ENCODE measurements around the gene SLC2A6.
A peak's percentile ranks its signal among the peaks of the same experiment; 100 is the strongest.

SLC2A6 gene

DNA sequence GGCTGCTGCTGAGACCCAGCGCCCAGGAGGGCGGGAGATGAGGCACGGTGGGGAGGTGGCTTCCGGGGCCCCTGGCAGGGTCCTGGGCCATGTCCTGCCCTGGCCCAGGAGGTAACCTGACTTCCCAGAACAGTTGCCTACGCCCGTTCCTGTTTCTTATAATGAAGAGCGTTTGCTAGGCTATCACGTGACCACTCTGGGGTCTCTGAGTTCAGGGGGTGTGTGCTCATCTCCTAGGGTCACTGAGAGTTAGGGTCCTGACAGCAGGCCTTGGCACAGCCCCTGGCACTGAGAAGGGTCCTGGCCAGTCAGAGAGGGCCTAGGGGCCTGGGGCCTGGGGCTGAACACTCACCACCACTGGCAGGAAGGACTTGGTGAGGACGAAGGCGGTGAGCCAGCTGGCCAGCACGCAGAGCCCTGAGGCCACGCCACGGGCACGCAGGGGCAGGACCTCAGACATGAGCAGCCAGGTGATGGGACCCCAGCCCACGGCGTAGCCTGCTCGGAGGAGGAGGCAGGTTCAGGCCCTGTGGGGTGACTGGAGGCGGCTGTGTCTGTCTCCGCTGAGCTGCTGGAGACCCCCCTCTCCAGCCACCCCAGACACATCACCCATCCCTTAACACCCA is 6.0 kb downstream of the SLC2A6 start:
- Mint-ChIP-seq H3K36me3 (ENCODE audit: insufficient read depth) (no peaks in the 10 kb centered on the region), H3K9me3 (no peaks in the 10 kb centered on the region), H3K27ac (peak overlapping the region in 1 of 2 donors; percentile 23), H3K4me1 (ENCODE audit: low read depth in 2 of 2) (peaks cover 0 to 4% of the 10 kb centered on the region in 2 donors), H3K4me3 (no peak overlapping the region), H3K27me3 (no peaks in the 10 kb centered on the region)
- DNase-seq (no peak), ATAC-seq (replicated peaks) (no peak)

DNA sequence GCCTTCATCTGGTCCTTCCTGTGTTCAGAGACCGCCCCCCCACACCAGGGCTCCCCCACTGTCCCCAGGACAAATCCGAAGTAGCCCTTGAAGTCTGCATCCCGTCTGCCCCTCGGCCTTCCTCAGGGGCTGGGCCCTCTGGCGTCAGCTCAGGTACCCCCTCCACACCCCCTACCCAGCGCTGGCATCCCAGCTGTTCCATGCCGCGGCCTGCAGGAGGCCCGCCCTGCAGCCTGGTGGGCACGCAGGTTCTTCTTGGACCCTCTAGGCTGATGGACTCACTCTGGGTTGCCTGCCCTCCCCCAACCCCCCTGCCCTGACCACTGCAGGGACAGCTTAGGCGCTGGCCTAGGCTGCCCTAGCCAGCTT is 6.6 kb downstream of the SLC2A6 start:
- Mint-ChIP-seq H3K27me3 (no peaks in the 10 kb centered on the region), H3K36me3 (ENCODE audit: insufficient read depth) (no peaks in the 10 kb centered on the region), H3K9me3 (no peaks in the 10 kb centered on the region), H3K27ac (no peak overlapping the region), H3K4me1 (ENCODE audit: low read depth in 2 of 2) (peaks cover 0 to 4% of the 10 kb centered on the region in 2 donors), H3K4me3 (no peak overlapping the region)
- ATAC-seq (replicated peaks) (no peak), DNase-seq (no peak)

DNA sequence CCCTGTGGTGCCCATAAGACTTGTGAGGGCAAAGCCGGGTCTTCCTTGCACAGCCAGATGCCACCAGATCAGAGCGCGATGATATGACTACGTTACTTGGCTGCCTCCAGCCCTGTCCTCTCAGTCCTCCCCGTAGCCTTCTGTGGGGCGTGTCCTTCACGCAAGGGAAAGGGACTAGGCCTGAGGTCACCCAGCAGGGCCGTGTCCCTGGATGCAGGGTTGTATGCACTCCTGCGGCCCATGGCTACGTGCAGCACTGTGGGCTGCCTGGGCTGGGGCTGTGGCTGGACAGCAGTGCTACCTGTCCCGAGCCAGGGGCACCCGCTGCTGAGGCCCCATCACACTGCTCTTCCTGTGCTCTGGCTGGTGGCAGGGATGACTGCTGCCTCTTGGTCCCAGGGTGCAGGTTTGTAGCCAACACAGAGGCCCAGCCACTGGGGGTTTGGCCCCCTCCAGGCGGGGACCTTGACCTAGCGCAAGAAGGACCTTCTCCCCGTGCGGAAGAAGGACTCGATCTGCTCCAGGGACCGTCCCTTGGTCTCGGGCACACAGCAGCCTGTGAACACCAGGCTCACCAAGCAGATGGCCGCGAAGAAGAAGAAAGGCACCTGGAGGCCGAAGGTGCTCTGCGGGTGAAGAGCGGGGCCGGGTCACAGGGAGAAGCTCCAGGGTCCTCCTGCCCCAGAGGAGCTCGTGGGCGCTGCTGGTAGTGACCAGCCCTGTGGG is 7.2 kb downstream of the SLC2A6 start:
- ATAC-seq (replicated peaks) (no peak), DNase-seq (no peak)
- Mint-ChIP-seq H3K4me3 (no peak overlapping the region), H3K4me1 (ENCODE audit: low read depth in 2 of 2) (peaks cover 0 to 4% of the 10 kb centered on the region in 2 donors), H3K27ac (peak overlapping the region in 1 of 2 donors; percentile 89), H3K36me3 (ENCODE audit: insufficient read depth) (no peaks in the 10 kb centered on the region), H3K27me3 (no peaks in the 10 kb centered on the region), H3K9me3 (no peaks in the 10 kb centered on the region)

DNA sequence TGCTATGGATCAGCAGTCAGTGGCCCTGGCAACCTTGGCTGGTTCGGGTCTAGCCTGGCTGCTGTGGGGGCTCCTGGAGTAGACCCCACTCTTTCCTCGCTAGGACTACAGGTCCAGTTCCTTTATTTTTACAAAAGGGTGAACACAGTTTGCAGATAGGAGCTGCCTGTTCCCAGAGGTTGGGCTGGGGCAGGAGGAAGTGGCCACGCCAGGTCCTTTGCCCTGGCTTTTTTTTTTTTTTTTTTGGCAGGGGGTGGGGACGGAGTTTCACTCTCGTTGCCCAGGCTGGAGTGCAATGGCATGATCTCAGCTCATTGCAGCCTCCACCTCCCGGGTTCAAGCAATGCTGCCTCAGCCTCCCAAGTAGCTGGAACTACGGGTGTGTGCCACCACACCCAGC is 7.9 kb downstream of the SLC2A6 start:
- peak overlapping the region in 1 of 2 donors; percentile 72 for H3K27ac Mint-ChIP-seq
- no peak overlapping the region for H3K4me3 Mint-ChIP-seq
- no peaks in the 10 kb centered on the region for H3K27me3 Mint-ChIP-seq
- DNase-seq = no peak
- H3K36me3 Mint-ChIP-seq (ENCODE audit: insufficient read depth) = no peaks in the 10 kb centered on the region
- no peak for ATAC-seq (replicated peaks)
- peaks cover 0 to 2% of the 10 kb centered on the region in 2 donors for H3K4me1 Mint-ChIP-seq (ENCODE audit: low read depth in 2 of 2)
- H3K9me3 Mint-ChIP-seq = no peaks in the 10 kb centered on the region

DNA sequence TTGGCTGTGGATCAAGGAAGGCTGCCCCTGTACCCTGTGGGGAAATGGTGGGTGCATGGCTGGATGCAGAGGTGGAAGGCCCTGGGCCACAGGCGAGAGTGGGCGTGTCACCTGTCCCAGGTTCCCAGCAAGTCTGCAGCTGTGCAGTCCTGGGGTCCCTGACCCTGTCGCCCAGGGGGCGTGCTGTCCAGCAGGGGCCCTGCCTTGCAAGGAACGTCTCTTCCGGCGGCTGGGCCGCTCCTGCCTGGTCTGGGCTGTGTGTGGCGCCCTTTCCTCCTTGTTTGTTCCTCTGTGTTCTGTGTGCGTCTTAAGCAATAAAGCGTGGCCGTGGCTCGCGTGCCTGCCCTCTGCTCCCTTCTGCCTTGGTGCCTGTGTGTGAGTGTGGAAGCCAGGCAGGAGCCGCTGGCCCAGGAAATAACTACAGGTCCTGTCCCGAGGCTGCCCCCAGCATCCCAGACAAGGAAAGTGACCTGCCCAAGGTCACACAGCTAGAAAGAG is 8.4 kb downstream of the SLC2A6 start:
- peak overlapping the region in 1 of 2 donors; percentile 72 for H3K27ac Mint-ChIP-seq
- H3K36me3 Mint-ChIP-seq (ENCODE audit: insufficient read depth) = no peaks in the 10 kb centered on the region
- ATAC-seq (replicated peaks) (no peak), DNase-seq (no peak)
- no peaks in the 10 kb centered on the region for H3K27me3 Mint-ChIP-seq
- H3K4me1 Mint-ChIP-seq (ENCODE audit: low read depth in 2 of 2) = peaks cover 0 to 2% of the 10 kb centered on the region in 2 donors
- H3K4me3 Mint-ChIP-seq = no peak overlapping the region
- H3K9me3 Mint-ChIP-seq = no peaks in the 10 kb centered on the region

DNA sequence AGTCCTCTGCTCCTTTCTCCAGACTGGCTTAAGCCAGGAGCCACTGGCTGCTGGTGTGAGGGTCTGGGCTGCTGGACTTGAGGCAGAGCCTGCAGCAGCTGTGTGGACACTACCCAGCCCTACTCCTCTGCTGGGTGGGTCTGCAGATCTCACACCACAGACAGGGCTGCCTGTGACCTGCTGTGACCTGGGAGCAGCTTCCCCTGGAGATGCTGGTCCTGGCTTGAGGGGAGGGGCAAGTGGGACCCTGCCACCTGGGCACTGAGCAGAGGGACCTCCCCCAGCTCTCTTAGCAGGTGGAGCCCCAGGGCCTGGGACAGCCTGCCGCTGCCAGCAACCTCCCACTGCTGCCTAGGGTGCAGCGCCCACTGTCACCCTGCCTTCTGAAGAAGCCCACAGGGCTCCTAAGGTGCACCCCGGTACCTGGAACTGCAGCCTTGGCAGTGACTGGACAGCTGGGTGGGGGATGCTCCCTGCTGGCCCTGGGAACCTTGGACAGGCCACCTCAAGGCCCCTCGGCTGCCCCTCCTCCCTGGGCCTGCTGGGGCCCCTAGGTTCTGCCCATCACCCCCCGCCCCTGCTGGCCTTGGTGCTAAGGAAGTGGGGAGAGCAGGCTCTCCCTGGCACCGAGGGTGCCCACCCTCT is 10.0 kb downstream of the SLC2A6 start:
- DNase-seq = no peak
- Mint-ChIP-seq H3K27me3 (no peaks in the 10 kb centered on the region), H3K27ac (no peak overlapping the region), H3K4me3 (no peak overlapping the region), H3K36me3 (ENCODE audit: insufficient read depth) (peaks cover 1% of the 10 kb centered on the region), H3K9me3 (no peaks in the 10 kb centered on the region), H3K4me1 (ENCODE audit: low read depth in 2 of 2) (peaks cover 0 to 2% of the 10 kb centered on the region in 2 donors)
- no peak for ATAC-seq (replicated peaks)

DNA sequence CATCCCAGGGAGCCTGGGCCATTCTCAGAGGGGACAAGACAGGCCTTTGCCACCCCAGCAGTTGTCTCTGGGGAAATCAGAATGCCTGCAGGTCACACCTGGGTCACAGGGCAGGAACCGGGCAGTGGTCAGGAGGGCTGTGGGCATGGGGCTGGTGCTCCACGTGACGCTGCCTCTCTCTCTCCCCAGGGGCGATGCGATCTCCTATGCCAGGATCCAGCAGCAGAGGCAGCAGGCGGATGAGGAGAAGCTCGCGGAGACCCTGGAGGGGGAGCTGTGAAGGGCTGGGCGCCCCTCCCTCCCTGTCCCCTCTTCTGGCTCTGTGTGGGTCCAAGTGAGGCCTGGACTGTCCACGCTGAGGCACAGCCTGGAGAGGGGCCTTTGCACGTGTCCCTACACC is 10.5 kb downstream of the SLC2A6 start:
- Mint-ChIP-seq H3K9me3 (no peaks in the 10 kb centered on the region), H3K27ac (peak overlapping the region in 1 of 2 donors; percentile 23), H3K27me3 (no peaks in the 10 kb centered on the region), H3K4me3 (no peak overlapping the region), H3K36me3 (ENCODE audit: insufficient read depth) (peaks cover 4% of the 10 kb centered on the region), H3K4me1 (ENCODE audit: low read depth in 2 of 2) (peaks cover 0 to 2% of the 10 kb centered on the region in 2 donors)
- ATAC-seq (replicated peaks) = no peak
- no peak for DNase-seq

DNA sequence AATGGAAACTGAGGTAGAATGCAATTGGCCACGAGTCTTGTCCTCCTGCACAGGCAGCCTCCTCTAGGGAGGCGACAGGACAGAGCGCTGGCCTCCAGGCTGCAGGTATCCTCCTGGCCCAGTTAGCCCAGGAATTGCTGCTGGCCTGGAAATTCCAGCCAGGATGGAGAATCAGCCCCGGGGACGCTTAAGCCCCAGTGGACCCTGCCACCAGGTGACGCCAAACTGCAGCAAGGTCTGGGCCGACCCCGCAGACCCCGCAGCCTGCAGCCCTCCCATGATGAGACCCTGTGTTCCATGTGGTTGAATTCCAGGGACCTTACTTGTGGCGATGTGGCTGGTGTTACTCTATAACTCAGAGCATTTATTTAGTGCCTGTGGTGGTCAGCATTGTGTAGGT is 11.8 kb downstream of the SLC2A6 start:
- H3K9me3 Mint-ChIP-seq = no peaks in the 10 kb centered on the region
- H3K4me3 Mint-ChIP-seq = no peak overlapping the region
- H3K4me1 Mint-ChIP-seq (ENCODE audit: low read depth in 2 of 2) = peaks cover 0 to 2% of the 10 kb centered on the region in 2 donors
- H3K27ac Mint-ChIP-seq = no peak overlapping the region
- ATAC-seq (replicated peaks) (no peak), DNase-seq (no peak)
- peaks cover 4% of the 10 kb centered on the region for H3K36me3 Mint-ChIP-seq (ENCODE audit: insufficient read depth)
- no peaks in the 10 kb centered on the region for H3K27me3 Mint-ChIP-seq

DNA sequence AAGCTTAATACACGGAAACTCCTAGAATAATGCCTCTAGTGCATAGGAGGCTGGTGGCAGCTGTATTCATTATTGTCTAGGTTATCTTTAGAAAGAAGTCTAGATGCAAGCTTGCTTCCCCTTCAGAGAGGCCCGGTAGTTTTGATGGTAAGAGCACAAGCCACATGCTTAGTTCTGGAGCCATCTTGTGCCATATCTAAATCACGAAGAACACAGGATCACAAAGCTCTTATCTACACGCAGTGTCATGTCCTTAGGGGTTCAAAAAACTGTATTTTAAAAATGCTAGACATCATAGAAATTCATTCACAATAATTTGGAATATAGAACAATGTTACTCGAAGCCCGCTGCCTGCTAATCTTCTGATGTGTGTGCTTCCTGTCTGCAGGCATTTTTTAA is 12.9 kb downstream of the SLC2A6 start:
- H3K27ac Mint-ChIP-seq = no peak overlapping the region
- no peaks in the 10 kb centered on the region for H3K9me3 Mint-ChIP-seq

DNA sequence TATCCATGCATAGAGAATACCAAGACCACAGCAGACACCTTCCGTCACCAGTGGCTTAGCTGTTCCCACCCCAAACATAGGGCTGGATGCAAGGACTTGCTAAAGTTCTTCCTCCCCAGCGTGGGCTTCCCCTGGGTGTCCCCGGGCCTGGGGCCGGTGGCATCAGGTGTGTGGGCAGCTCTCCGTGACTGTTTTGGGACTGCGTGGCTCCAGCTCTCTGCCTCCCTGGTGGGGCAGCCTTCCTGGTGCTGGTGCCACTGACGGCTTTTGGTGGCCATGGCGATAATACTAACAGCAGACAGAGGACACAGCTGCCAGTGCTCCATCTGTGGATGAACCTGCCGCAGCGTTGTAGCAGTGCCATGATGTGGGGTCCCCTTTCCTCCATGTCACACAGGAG is 14.3 kb downstream of the SLC2A6 start:
- DNase-seq (no peak), ATAC-seq (replicated peaks) (no peak)
- H3K4me3 Mint-ChIP-seq = no peak overlapping the region
- no peaks in the 10 kb centered on the region for H3K9me3 Mint-ChIP-seq
- no peak overlapping the region for H3K27ac Mint-ChIP-seq
- H3K36me3 Mint-ChIP-seq (ENCODE audit: insufficient read depth) = peaks cover 9% of the 10 kb centered on the region
- peaks cover 8 to 10% of the 10 kb centered on the region in 2 donors for H3K4me1 Mint-ChIP-seq (ENCODE audit: low read depth in 2 of 2)
- H3K27me3 Mint-ChIP-seq = no peaks in the 10 kb centered on the region

More for the DNA sequence above, 12.9 kb downstream of the SLC2A6 start:
- ATAC-seq (replicated peaks) (no peak), DNase-seq (no peak)
- peaks cover 0 to 3% of the 10 kb centered on the region in 2 donors for H3K4me1 Mint-ChIP-seq (ENCODE audit: low read depth in 2 of 2)
- H3K36me3 Mint-ChIP-seq (ENCODE audit: insufficient read depth) = peaks cover 4% of the 10 kb centered on the region
- H3K4me3 Mint-ChIP-seq = no peak overlapping the region
- no peaks in the 10 kb centered on the region for H3K27me3 Mint-ChIP-seq

DNA sequence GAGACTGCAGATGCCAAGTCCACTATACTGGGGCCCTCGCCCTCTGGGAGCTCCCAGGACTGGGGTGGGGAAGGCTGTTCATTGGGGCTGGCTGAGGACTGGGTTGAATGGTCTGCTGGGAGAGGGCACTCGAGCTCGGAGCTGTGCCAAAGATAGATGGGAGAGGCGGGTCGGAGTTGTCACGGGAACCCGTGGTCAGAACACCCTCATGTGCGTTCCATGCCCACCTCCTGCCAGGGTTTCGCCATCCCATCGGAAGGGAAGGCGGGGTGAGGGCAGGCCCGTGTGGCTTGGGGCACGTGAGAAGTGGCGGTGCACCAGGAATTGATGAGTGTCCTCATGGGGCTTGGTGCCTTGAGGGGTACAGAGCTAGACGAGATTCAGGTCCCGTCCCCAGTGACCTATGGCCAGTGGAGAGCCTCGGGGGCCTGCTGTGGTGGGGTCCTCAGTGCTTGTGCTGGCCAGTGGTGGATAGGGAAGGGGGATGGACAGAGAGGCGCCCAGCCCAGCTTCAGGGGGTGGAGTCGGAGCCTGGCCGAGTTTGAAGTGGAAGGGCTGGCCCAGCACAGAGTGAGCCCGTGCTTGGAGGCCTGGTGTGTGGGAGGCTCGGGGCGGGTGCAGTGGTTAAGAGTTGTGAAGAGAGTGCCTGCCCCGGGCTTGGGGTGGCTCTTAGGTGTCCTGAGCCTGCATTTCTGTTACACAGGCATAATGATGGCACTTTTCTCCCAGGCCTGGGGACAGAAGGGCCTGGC is 14.9 kb downstream of the SLC2A6 start:
- no peak overlapping the region for H3K4me3 Mint-ChIP-seq
- no peaks in the 10 kb centered on the region for H3K27me3 Mint-ChIP-seq
- peak overlapping the region in 1 of 2 donors; percentile 13 for H3K27ac Mint-ChIP-seq
- ATAC-seq (replicated peaks) (no peak), DNase-seq (no peak)
- no peaks in the 10 kb centered on the region for H3K9me3 Mint-ChIP-seq
- H3K36me3 Mint-ChIP-seq (ENCODE audit: insufficient read depth) = peaks cover 13% of the 10 kb centered on the region
- peaks cover 9 to 13% of the 10 kb centered on the region in 2 donors for H3K4me1 Mint-ChIP-seq (ENCODE audit: low read depth in 2 of 2)

DNA sequence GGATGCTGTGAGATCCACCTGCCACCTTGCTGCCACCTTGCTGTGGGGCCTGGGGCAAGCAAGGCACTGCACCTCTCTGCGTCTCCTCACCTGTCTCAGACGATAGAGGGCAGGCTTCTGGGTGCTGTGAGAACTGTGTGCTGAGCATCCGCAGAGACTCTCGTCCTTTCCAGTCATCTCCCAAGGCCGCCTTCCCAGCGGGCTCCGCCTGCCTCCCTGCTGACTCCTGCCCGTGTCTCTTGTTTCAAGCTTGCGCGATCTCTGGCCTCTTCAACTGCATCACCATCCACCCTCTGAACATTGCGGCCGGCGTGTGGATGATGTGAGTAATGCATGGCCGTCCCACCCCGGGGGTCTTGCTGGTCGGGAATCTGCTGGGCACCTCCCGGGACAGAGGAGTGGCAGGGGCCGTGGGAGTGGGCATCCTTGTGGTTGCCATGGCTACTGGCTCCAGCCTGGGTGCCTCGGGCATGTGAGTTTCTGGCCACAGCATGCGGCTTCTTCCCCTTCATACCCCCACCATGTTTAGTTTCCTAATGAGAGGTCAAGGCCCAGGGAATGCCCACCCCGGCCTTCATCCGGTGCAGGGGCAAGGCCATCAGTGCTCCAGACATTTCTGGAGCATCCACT is 15.6 kb downstream of the SLC2A6 start:
- no peak for ATAC-seq (replicated peaks)
- H3K27me3 Mint-ChIP-seq = no peaks in the 10 kb centered on the region
- DNase-seq = no peak
- peaks cover 13% of the 10 kb centered on the region for H3K36me3 Mint-ChIP-seq (ENCODE audit: insufficient read depth)
- H3K9me3 Mint-ChIP-seq = no peaks in the 10 kb centered on the region
- H3K4me1 Mint-ChIP-seq (ENCODE audit: low read depth in 2 of 2) = peaks cover 9 to 13% of the 10 kb centered on the region in 2 donors
- peak overlapping the region in 1 of 2 donors; percentile 36 for H3K27ac Mint-ChIP-seq
- H3K4me3 Mint-ChIP-seq = no peak overlapping the region

DNA sequence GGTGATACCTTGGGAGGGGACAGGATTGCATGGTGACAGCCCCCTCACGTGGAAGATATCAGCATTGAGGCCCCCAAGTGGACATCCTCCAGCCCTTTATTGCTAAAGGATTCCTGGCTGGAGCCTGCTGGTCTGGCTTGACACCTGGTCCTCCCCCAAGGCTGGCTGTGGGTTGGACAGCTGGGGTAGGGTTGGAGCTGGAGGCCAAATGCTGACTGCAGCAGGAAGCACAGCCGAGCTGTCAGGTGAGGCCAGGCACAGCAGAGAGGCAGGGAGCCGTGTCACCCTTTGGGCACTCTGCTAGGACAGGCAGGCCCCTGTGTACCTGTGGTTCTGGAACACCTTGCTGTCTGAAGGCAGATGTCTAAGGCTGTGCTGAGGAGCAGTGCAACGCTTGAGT is 16.9 kb downstream of the SLC2A6 start:
- peaks cover 13% of the 10 kb centered on the region for H3K36me3 Mint-ChIP-seq (ENCODE audit: insufficient read depth)
- no peaks in the 10 kb centered on the region for H3K9me3 Mint-ChIP-seq
- H3K4me3 Mint-ChIP-seq = peak overlapping the region in 1 of 2 donors; percentile 1
- DNase-seq (no peak), ATAC-seq (replicated peaks) (no peak)
- H3K4me1 Mint-ChIP-seq (ENCODE audit: low read depth in 2 of 2) = peaks cover 9 to 13% of the 10 kb centered on the region in 2 donors
- H3K27ac Mint-ChIP-seq = peak overlapping the region; percentile 98
- H3K27me3 Mint-ChIP-seq = no peaks in the 10 kb centered on the region

Data from effector memory CD8-positive, alpha-beta T cell (primary cell).